HEK293 (cell line): Measurements from ENCODE around the gene GZF1.

Experiments
- HOXA7 ChIP-seq: sonication (generic); formaldehyde crosslinking; IDR thresholded peaks from 2 replicates; pipeline ENCODE4 v1.8.1; 2022; ENCODE audit warnings: missing genetic modification reagents, borderline replicate concordance
- KLF17 ChIP-seq: fragments of 450-650 bp; formaldehyde crosslinking; IDR thresholded peaks from 2 replicates; pipeline ENCODE4 v1.5.1; 2016; ENCODE audit warnings: missing biosample characterization, missing genetic modification characterization
- KLF7 ChIP-seq: fragments of 450-650 bp; formaldehyde crosslinking; IDR thresholded peaks from 2 replicates; pipeline ENCODE4 v1.5.1; 2016; ENCODE audit warnings: missing biosample characterization, missing genetic modification characterization, borderline replicate concordance
- PRDM10 ChIP-seq: fragments of 450-650 bp; formaldehyde crosslinking; IDR thresholded peaks from 2 replicates; pipeline ENCODE4 v1.5.1; 2016; ENCODE audit warnings: missing biosample characterization, missing genetic modification characterization
- PRDM4 ChIP-seq: fragments of 450-650 bp; formaldehyde crosslinking; IDR thresholded peaks from 2 replicates; pipeline ENCODE4 v1.5.1; 2017; ENCODE audit warnings: missing biosample characterization, missing genetic modification characterization
- PRDM6 ChIP-seq: fragments of 450-650 bp; formaldehyde crosslinking; IDR thresholded peaks from 2 replicates; pipeline ENCODE4 v1.5.1; 2017; ENCODE audit warnings: missing biosample characterization, missing genetic modification characterization
- SP3 ChIP-seq: fragments of 450-650 bp; formaldehyde crosslinking; IDR thresholded peaks from 2 replicates; pipeline ENCODE4 v1.5.1; 2016; ENCODE audit warnings: missing biosample characterization, missing genetic modification characterization
- WT1 ChIP-seq: fragments of 450-650 bp; formaldehyde crosslinking; IDR thresholded peaks from 2 replicates; pipeline ENCODE4 v1.5.1; 2016; ENCODE audit warnings: missing biosample characterization, missing genetic modification characterization
- ZBTB21 ChIP-seq: fragments of 450-650 bp; formaldehyde crosslinking; IDR thresholded peaks from 2 replicates; pipeline ENCODE4 v1.5.1; 2017; ENCODE audit warnings: missing biosample characterization, missing genetic modification characterization
- ZBTB6 ChIP-seq: fragments of 450-650 bp; formaldehyde crosslinking; IDR thresholded peaks from 2 replicates; pipeline ENCODE4 v1.5.1; 2017; ENCODE audit warnings: missing biosample characterization, missing genetic modification characterization
- ZNF157 ChIP-seq: fragments of 450-650 bp; formaldehyde crosslinking; IDR thresholded peaks from 2 replicates; pipeline ENCODE4 v1.5.1; 2016; ENCODE audit warnings: missing biosample characterization, missing genetic modification characterization
- ZNF211 ChIP-seq: fragments of 450-650 bp; formaldehyde crosslinking; IDR thresholded peaks from 2 replicates; pipeline ENCODE4 v1.5.1; 2016; ENCODE audit warnings: low read depth, missing biosample characterization, missing genetic modification characterization
- ZNF239 ChIP-seq: fragments of 450-650 bp; formaldehyde crosslinking; IDR thresholded peaks from 2 replicates; pipeline ENCODE4 v1.5.1; 2016; ENCODE audit warnings: missing biosample characterization, missing genetic modification characterization
- ZNF280C ChIP-seq: fragments of 450-650 bp; formaldehyde crosslinking; IDR thresholded peaks from 2 replicates; pipeline ENCODE4 v1.5.1; 2016; ENCODE audit warnings: missing biosample characterization, missing genetic modification characterization
- ZNF341 ChIP-seq: fragments of 450-650 bp; formaldehyde crosslinking; IDR thresholded peaks from 2 replicates; pipeline ENCODE4; 2016; ENCODE audit warnings: low read depth, missing biosample characterization, missing genetic modification characterization
- ZNF391 ChIP-seq: fragments of 450-650 bp; formaldehyde crosslinking; IDR thresholded peaks from 2 replicates; pipeline ENCODE4 v1.5.1; 2016; ENCODE audit warnings: low read depth, missing biosample characterization, missing genetic modification characterization, borderline replicate concordance
- ZNF404 ChIP-seq: fragments of 450-650 bp; formaldehyde crosslinking; IDR thresholded peaks from 2 replicates; pipeline ENCODE4 v1.5.1; 2017; ENCODE audit warnings: missing biosample characterization, missing genetic modification characterization
- ZNF473 ChIP-seq: fragments of 450-650 bp; formaldehyde crosslinking; IDR thresholded peaks from 2 replicates; pipeline ENCODE4 v1.5.1; 2017; ENCODE audit warnings: missing biosample characterization, missing genetic modification characterization
- ZNF513 ChIP-seq: fragments of 450-650 bp; IDR thresholded peaks from 2 replicates; pipeline ENCODE4 v1.5.1; 2018; ENCODE audit warnings: missing biosample characterization, missing genetic modification characterization
- ZNF549 ChIP-seq: fragments of 450-650 bp; IDR thresholded peaks from 2 replicates; pipeline ENCODE4 v1.5.1; 2018; ENCODE audit warnings: missing biosample characterization, missing genetic modification characterization, mild to moderate bottlenecking, inconsistent platforms, moderate library complexity
- ZNF561 ChIP-seq: fragments of 450-650 bp; IDR thresholded peaks from 2 replicates; pipeline ENCODE4 v1.5.1; 2018; ENCODE audit warnings: missing biosample characterization, missing genetic modification characterization, borderline replicate concordance
- ZNF600 ChIP-seq: fragments of 450-650 bp; formaldehyde crosslinking; IDR thresholded peaks from 2 replicates; pipeline ENCODE4 v1.5.1; 2016; ENCODE audit warnings: missing biosample characterization, missing genetic modification characterization
- ZNF843 ChIP-seq: fragments of 450-650 bp; formaldehyde crosslinking; IDR thresholded peaks from 2 replicates; pipeline ENCODE4 v1.5.1; 2016; ENCODE audit warnings: missing biosample characterization, missing genetic modification characterization
- ZSCAN30 ChIP-seq: fragments of 450-650 bp; IDR thresholded peaks from 2 replicates; pipeline ENCODE4 v1.5.1; 2018; ENCODE audit warnings: missing biosample characterization, mild to moderate bottlenecking, missing genetic modification characterization, moderate library complexity
- ZXDB ChIP-seq: fragments of 450-650 bp; formaldehyde crosslinking; IDR thresholded peaks from 2 replicates; pipeline ENCODE4 v1.5.1; 2016; ENCODE audit warnings: missing biosample characterization, missing genetic modification characterization

The GZF1 gene

GRCh38 chr20:23357767-23358562, 4.0 kb upstream of the GZF1 start (continued):
- peak; percentile 65 for TF ChIP-seq PRDM10 (tag by site-specific recombination)
- 0 out of 2 replicates have a peak, but pooled peaks have one; percentile 15 for TF ChIP-seq WT1 (tag by site-specific recombination)
- peak; percentile 90 for TF ChIP-seq SP3 (tag by site-specific recombination)
- peak; percentile 69 for TF ChIP-seq KLF7 (tag by site-specific recombination)
- no peak for TF ChIP-seq HOXA7 (CRISPR knock-in tag)
- TF ChIP-seq ZNF391 (tag by site-specific recombination): 0 out of 2 replicates have a peak, but pooled peaks have one; percentile 41
- no peak for TF ChIP-seq PRDM6
- TF ChIP-seq KLF17 (tag by site-specific recombination): peak; percentile 49; the same call in 1 of the 2 replicates
- no peak for TF ChIP-seq ZNF239 (tag by site-specific recombination)
- TF ChIP-seq ZNF513 (tag by site-specific recombination): no peak
- TF ChIP-seq ZNF404 (tag by site-specific recombination): no peak
- TF ChIP-seq ZXDB (tag by site-specific recombination): peak; percentile 62
- TF ChIP-seq ZNF600 (tag by site-specific recombination): no peak
- TF ChIP-seq ZNF561 (tag by site-specific recombination): no peak
- TF ChIP-seq ZNF549 (tag by site-specific recombination): no peak
- no peak for TF ChIP-seq ZNF280C (tag by site-specific recombination)
- TF ChIP-seq ZNF473 (tag by site-specific recombination): no peak
- TF ChIP-seq ZBTB21 (tag by site-specific recombination): no peak
- TF ChIP-seq ZNF843 (tag by site-specific recombination): no peak
- no peak for TF ChIP-seq ZNF157
- peak; percentile 62; the same call in 1 of the 2 replicates for TF ChIP-seq ZSCAN30
- peak; percentile 91 for TF ChIP-seq ZBTB6
- no peak for TF ChIP-seq ZNF211 (tag by site-specific recombination)
- peak; percentile 9; the same call in 1 of the 2 replicates for TF ChIP-seq PRDM4
- TF ChIP-seq ZNF341 (tag by site-specific recombination): peak; percentile 81
